Urothelium cell line (cell line): ENCODE results near the gene LUZP2.

Source experiments
- DNase-seq: peaks from one replicate; pipeline ENCODE4 v3.0.0; 2011; ENCODE audit warnings: low spot score, mixed read lengths
- FAIRE-seq: peaks from 2 replicates; lab custom pipeline; 2011; peaks lifted over from hg19 to GRCh38; lab: Jason Lieb, UNC

LUZP2 gene

DNA sequence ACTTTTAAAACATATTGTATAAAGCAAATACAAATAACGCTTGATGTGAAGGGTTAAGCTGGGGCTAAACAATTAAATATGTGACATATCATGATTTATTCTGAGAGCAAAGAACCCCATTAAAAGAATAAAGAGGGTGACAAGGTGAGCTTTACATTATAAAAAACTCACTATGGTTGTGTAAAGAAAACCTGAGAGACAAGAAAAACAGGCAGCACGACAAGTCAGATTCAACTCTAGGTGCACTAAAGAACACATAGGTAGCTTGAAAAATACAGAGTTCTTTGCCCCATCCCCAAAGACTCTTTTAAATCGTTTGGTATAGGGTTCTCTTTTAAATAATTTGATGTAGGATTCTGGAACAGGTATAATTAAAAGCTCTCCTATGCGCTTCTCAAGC, 63.5 kb downstream of the LUZP2 start:
- DNase-seq: no peak
- FAIRE-seq: no peak

DNA sequence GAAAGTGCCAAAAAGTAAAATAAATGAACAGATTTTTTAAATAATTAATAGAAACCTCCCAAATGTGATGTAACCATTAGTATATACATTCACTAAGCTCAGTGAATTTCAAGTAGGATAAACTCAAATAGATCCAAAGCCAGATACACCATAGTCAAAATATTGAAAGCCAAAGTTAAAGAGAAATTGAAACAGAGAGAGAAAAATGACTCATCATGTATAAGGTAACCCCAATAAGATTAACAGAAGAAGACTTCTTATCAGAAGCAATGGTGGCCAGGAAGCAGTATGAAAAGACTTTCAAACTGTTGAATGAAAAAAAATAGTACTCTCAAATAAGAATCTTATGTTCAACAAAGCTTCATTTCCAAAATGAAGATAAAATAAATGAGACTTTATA, 70.5 kb downstream of the LUZP2 start:
- DNase-seq: no peak
- FAIRE-seq: no peak

DNA sequence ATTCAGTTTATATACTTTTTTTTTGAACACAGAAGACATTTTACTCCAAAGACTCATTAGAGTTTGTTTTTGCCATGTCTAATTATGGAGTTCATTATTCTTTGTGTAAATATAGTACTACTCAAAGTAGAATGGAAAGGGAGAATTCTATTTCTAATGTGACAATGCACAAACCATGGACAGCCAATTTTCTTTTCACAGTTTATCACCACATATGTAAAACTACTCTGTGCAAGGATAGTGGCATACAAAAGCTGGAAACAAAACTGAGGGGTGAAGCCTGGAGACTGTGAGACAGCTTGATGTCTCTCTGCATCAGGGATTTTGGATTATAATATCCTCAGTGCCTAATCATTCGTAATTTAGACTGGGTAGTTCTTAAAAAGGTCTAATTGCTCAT, 75.5 kb downstream of the LUZP2 start:
- no peak for DNase-seq
- FAIRE-seq: no peak

- DNase-seq: no peak
Measured at GRCh38 chr11:24574461-24574860, 77.6 kb downstream of the LUZP2 start.

GRCh38 chr11:24575392-24575791, 78.5 kb downstream of the LUZP2 start:
- no peak for DNase-seq
- FAIRE-seq: no peak

More at GRCh38 chr11:24574461-24574860, 77.6 kb downstream of the LUZP2 start:
- FAIRE-seq: no peak

- DNase-seq: no peak
- FAIRE-seq: no peak
Measured at GRCh38 chr11:24585192-24585591, 88.3 kb downstream of the LUZP2 start.

- FAIRE-seq (no peak), DNase-seq (no peak)
Measured at GRCh38 chr11:24587635-24588034, 90.8 kb downstream of the LUZP2 start.

GRCh38 chr11:24588081-24588480, 91.2 kb downstream of the LUZP2 start:
- FAIRE-seq (no peak), DNase-seq (peak; percentile 8)

DNA sequence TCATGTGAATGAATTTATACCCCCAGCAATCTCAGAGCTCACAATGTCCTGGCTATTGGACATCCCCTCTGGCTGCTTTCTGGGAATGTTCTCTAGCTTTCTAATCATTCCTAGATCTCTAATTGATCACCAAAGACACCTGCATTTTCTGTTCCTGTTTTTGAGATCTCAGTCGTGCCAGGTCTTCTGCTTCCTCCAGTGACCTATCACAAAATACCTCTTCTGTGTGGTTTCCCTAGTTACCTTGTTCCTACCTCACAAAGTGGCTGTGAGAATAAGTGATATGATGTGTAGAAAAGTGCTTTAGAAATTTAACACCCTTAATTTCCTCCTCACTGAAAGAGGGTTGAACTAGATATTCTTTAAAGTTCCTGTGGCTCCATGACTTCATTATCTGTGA, 92.2 kb downstream of the LUZP2 start:
- no peak for DNase-seq
- FAIRE-seq: no peak

DNA sequence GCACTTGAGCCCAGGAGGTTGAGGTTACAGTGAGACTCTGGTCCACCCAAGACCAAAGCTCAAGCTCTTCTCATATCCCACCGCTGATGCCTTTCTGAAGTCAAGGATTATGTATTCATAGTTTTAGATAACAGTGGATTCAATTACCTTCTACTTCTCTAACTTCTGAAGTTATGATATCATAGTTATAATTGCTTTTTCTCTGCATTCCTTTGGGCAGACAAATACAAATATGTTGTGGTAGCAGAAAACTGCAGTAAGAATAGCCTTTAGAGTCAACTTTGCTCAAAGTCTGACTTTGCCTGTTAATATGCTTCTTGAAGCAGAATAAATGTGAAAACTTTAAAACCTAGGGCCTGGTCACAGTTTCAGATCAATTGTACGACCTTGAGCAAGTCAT, 94.4 kb downstream of the LUZP2 start:
- FAIRE-seq: no peak
- no peak for DNase-seq

GRCh38 chr11:24592360-24592759, 95.5 kb downstream of the LUZP2 start:
- FAIRE-seq: no peak

DNA sequence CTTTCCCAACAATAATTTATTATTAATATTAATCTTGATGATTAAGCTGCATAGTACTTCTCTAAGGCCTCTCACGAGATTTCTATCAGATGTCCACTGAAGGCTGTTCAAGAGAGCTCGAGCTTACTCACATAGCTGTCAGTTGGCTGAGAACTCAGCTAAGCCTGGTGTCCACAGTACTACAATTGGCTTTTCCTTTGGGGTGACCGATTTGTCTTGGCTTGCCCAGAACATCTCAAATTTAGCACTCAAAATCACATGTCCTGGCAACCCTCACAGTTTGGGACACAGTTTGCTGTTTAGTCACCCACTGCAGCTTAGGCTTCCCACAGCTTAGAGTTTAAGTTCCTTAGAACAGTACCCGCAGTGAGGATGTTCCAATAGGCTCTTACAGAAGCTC, 96.5 kb downstream of the LUZP2 start:
- DNase-seq: no peak
- FAIRE-seq: no peak

More at GRCh38 chr11:24592360-24592759, 95.5 kb downstream of the LUZP2 start:
- no peak for DNase-seq

GRCh38 chr11:24594401-24594800, 97.5 kb downstream of the LUZP2 start:
- FAIRE-seq: no peak
- no peak for DNase-seq

- DNase-seq (no peak), FAIRE-seq (no peak)
Measured at GRCh38 chr11:24598641-24599040, 101.8 kb downstream of the LUZP2 start.

GRCh38 chr11:24609192-24610119, 112.6 kb downstream of the LUZP2 start:
- no peak for FAIRE-seq
- DNase-seq: no peak

- DNase-seq (no peak), FAIRE-seq (no peak)
Measured at GRCh38 chr11:24615451-24616160, 118.8 kb downstream of the LUZP2 start.

- DNase-seq: no peak
- no peak for FAIRE-seq
Measured at GRCh38 chr11:24617856-24618255, 121.0 kb downstream of the LUZP2 start.

GRCh38 chr11:24619900-24620299, 123.0 kb downstream of the LUZP2 start:
- FAIRE-seq (no peak), DNase-seq (no peak)

GRCh38 chr11:24622262-24622661, 125.4 kb downstream of the LUZP2 start:
- FAIRE-seq (no peak), DNase-seq (no peak)

- FAIRE-seq: no peak
- DNase-seq: no peak
Measured at GRCh38 chr11:24623121-24623520, 126.3 kb downstream of the LUZP2 start.

DNA sequence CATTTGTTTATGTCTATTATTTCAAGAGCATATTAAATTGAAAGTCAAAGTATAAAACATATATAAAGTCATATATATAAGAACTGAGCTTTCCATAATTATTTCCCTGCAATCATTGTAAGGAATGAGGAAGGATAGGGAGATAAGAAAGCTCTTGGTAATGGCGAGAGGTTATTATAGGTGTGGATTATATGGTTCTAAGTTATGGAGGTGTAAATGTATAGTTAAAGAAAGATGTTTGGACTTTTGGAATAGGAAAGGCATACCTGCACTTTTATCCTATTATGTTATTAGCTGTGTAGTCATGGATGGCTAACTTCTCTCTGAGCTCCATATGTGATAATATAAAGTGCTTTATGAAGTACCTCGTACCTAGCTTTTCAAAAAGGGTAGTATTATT, 127.6 kb downstream of the LUZP2 start:
- DNase-seq (no peak), FAIRE-seq (no peak)

- DNase-seq (no peak), FAIRE-seq (no peak)
Measured at GRCh38 chr11:24625975-24626374, 129.1 kb downstream of the LUZP2 start.
